Kidney tubule cell (primary cell): ENCODE data around the gene RNF123.

Source experiments
- DNase-seq: peaks from one replicate; pipeline ENCODE4 v3.0.0-alpha.2; 2018; ENCODE audit warnings: low spot score

RNF123 gene

DNA sequence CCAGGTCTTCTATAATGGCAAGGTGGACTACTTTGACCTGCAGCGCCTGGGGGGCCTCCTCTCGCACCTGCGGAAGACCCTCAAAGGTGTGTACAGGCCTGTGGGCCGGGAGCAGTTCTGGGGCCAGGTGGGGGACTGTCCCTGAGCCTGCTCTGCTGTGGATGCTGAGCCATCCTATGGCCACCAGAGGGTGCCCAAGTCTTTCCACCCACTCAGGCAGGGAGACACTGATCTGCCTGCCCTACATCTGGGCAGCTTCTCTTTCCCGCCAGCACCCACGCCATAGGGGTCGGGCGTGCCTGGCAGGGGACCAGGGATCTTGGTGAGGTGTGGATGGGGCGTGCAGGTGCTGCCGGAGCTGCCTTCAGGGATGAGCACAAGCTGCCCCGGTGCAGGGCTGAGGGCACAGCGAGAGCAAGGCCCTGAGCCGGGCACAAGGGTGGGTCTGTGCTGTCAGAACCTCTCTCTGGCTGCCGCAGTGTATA is 14.1 kb downstream of the RNF123 start:
- peak; percentile 68 for DNase-seq

DNA sequence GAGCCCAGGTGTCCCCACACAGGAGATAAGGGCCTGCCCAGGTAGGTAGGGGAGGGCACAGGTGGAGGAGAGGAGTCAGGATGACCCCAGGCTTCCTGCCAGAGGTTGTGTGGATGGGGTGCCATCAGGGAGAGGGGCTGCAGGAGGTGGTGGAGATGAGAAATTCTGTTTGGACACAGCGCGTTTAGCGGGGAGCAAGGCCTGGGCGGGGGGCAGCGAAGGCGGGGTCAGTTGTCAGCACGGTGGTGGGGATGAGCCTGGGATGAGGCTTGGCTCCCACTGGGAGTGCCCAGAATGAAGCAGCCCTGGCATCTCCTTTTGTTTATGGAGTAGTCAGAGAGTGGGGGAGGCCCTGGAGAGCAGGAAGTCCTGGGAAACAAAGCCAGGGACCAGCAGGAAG is 14.6 kb downstream of the RNF123 start:
- DNase-seq: no peak

DNA sequence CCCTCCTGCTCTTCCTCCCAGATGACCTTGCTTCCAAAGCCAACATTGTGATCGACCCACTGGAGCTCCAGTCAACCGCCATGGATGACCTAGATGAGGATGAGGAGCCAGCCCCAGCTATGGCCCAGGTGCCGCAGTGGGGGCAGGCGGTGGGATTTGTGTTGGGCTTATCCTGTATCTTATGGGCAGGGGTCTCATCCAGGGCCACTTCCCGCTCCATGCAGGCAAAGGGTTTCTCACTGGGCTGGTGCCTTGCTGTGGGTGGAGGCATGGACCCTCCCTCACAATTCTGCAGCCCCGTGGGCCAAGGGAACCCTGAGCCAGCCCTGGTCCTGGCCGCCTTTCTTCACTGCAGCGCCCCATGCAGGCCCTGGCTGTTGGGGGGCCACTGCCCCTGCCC is 15.3 kb downstream of the RNF123 start:
- DNase-seq: no peak

DNA sequence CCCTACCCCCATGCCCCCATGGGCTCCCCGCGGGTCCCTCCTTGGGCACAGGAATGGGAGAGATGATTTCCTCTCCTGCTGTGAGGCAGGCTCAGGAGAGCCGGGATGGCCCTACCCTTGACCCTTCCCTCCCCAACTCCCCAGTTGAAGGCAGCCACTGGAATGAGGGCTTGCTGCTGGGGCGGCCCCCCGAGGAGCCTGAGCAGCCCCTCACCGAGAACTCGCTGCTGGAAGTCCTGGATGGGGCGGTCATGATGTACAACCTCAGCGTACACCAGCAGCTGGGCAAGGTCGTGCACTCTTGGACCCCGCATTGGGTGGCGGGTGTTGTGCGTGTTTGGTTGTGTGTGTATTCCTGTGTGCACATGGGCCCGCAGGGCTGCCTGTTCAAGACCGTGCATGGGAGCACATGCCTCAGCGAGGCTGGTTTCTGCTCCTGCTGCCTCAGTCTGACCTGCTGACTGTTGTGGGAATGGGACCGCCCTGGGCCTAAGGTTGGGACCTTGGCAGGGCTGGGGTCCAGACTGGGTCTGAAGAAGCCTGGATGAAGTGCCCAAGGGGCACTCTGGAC is 16.1 kb downstream of the RNF123 start:
- no peak for DNase-seq

DNA sequence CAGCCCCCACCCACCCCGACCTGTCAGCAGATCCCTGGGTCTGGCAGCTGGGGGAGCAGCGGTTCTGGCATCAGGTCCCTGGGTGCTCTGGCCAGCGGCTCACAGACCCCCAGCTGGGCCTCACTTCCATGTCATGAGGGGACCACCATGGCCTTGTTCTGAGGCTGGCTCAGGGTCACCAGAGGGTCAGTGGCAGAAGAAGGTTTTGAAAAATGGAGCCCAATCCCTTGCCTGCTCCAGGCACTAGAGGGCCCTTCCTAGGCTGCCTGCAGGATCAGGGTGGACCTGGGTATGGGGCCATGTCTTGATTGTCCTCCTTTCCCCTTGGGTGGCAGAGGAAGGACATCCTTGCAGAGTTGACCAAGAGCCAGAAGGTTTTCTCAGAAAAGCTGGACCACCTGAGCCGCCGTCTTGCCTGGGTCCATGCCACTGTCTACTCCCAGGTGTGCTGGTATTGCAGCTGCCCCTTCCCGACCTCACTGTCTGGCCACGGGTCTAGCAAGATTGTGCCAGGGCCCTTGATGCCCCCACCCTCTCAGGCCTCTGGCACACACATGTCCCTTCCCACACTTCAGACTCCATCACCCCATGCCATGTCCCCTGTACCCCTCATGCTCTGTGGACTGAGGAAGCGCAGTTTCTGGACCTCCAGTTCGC is 17.2 kb downstream of the RNF123 start:
- DNase-seq: no peak

DNA sequence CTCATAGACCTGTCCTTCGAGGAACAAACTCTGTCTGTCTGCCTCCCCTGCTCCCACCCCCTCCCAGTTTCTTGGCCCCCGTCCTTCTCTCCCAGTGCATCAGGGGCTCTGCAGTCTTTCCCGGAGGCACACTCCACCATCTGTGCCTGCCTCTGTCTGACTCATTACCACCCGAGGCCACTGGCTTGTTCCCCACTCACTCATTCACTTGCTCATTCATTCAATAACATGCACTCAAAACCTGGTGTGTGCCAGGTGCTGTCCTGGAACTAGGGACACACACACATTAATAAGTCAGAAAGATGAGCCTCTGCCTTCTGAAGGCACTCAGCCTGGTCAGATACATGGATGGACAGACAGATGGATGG is 17.7 kb downstream of the RNF123 start:
- peak; percentile 20 for DNase-seq

DNA sequence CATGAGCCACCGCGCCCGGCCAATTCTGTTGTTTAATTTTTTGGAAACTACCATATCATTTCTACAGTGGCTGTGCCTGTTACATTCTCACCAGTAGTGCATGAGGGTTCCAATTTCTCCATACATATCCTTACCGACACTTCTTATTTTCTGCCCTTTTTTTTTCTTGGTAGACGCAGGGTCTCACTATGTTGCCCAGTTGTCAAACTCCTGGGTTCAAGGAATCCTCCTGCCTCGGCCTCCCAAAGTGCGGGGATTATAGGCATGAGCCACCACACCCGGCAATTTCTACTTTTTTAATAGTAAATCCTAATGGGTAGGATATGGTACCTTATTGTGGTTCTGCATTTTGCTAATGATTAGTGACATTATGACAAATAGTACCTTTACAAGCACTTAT is 20.5 kb downstream of the RNF123 start:
- DNase-seq: no peak

DNA sequence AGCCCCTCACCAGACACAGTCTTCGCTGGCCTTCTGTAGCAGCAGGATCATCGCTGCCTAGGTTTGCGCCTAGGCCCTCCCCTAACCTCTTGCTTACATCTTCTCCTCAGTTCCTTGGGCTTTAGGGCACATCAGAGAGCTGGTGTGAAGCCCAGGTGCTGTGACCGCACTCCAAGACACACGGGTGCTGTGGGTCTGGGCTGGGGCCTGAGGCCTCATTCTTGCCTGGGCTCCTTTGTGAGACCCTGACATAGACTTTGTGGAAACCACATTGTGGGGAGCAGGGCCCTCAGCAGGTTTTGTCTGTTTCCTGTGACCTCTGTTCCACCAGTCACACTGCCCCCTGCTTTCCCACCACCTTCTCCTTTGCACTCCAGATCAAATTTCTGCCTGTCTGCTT is 22.1 kb downstream of the RNF123 start:
- no peak for DNase-seq

DNA sequence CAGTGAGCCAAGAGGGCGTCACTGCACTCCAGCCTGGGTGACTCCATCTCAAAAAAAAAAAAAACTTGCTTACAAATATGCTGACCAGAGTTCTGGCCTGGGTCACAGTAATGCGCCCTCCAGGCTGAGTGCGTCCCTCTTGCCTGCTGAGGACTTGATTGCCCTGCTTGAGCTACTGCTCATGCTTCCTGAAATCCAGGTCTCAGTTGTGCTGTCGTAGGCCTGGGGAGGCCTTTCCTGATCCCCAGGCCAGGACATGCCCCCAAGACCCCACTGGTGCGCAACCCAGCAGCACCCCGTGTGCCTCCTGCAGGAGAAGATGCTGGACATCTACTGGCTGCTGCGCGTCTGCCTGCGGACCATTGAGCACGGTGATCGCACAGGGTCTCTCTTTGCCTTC is 22.8 kb downstream of the RNF123 start:
- no peak for DNase-seq

DNA sequence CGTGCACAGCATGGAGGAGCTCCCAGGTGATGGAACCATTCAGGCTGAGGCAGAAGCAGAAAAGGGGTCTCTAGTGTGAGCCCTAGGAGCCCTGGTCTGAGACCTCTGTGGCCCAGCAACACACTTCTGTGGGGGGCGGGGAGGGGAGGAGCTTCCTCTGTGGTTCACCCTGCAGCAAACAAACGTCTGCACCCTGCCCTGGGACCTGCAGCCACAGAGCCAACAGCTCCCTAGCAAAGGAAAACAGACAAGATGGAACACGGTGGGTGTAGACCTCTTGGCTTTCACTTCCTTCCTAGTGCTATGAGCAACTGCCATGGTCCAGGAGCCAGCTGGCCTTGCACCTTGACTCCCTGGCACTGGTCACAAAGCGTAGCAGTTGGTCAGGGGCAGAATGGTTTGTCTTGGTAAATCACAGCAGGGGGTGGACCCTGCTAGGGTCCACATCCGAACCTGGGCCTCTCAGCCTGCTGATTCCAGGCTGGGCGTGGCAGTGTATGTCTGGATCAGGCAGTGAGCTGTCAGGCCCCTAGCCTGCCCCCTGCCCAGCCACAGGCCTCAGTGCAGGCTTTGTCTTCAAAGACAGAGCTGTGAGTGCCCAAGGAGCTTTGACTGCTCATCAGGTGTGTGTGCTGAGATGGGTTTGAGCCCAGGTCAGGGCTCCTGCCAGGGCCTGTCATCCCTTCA is 23.4 kb downstream of the RNF123 start:
- no peak for DNase-seq

DNA sequence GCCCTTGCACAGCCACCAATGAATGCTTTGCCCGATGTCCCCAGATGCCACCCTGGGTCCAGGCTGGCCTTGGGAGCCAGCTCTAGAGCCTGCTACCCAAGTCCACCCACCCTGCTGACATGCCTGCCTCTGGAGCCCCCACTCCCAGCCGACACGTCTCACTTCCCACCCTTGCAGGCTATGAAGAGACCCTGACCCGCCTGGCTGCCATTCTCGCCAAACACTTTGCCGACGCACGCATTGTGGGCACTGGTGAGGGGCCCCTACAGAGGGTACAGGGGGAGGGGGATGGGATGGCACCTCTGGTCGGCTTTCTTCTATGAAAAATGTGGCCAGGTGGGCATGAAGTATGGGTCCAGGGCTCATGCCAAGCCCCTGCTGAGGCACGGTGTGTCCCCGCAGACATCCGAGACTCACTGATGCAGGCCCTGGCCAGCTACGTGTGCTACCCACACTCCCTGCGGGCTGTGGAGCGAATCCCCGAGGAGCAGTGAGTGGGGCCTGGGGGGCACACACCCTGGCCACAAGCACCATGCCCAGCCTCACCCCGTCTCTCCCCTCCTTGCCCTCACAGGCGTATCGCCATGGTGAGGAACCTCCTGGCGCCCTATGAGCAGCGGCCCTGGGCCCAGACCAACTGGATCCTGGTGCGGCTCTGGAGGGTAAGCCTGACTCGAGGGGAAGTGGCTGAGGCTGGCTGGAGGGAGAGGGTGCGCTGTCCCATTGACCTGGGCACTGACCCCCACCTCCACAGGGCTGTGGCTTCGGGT is 24.2 kb downstream of the RNF123 start:
- no peak for DNase-seq

DNA sequence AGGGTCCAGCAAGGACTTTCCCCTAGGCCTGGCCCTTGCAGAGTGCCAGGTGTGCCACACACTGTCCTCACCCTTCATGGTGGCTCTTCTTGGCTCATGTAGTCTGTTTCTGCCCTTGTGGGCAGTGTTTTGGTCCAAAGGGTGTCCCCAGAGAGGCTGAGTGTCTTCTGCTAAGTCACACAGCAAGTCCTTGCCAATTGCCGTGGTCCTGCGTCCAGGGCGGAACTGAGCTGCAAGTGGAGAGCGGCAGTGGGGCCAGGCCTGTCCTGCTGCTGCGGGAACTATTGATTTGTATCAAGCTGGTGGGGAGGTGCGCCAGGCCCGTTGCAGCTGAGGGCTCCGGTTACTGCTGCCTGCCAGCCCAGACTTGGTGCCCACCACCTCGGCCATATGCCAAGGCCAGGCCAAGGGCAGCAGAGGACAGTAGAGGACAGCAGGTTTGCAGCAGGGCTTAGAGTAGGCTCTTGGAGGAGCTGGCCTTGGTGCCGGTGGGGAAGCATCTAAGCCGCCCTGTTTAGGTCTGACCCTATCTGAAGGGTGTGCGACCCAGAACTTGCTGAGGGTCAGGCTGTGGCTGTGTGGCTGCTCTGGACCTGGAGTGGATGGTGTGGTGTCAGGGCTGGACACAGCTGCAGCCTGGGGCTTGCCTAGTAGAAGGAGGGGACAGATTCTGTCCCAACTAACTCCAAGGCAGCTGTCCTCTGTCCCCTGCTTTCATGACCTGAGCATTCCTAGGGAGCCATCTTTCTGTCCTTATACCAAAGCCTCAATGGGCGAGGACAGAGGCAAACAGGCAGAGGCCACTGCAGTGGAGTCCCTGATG is 25.6 kb downstream of the RNF123 start:
- DNase-seq: no peak

DNA sequence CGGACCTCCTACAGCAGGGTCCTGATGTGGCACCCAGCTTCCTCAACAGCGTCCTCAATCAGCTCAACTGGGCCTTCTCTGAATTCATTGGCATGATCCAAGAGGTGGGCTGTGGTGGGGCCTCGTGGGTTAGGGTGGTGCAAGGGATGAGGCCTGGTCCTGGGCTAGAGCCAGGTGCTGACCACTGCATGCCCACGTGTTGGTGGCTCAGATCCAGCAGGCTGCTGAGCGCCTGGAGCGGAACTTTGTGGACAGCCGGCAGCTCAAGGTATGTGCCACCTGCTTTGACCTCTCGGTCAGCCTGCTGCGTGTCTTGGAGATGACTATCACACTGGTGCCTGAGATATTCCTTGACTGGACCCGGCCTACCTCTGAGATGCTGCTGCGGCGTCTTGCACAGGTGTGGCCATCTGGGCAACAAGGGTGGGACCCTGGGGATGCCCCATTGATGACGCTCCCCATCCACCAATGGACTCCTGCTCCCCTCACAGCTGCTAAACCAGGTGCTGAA is 26.3 kb downstream of the RNF123 start:
- peak; percentile 19 for DNase-seq

DNA sequence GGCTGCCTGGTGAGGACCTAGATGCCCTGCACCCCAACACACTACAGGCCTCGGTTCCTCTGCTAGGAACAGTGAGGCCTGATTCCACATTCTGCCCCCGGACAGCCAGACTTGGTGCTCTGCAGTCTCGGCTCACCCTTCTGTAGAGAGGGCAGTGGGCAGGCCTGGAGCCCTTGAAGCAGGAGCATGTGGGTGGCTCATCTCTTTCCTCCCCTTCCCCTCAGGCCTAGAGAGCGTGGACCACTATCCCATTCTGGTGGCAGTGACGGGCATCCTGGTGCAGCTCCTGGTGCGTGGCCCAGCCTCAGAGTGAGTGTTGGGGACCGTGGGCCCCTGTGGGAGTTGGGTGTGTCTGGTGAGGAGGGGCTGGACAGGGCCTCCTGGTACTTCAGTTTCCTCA is 26.8 kb downstream of the RNF123 start:
- DNase-seq: no peak

DNA sequence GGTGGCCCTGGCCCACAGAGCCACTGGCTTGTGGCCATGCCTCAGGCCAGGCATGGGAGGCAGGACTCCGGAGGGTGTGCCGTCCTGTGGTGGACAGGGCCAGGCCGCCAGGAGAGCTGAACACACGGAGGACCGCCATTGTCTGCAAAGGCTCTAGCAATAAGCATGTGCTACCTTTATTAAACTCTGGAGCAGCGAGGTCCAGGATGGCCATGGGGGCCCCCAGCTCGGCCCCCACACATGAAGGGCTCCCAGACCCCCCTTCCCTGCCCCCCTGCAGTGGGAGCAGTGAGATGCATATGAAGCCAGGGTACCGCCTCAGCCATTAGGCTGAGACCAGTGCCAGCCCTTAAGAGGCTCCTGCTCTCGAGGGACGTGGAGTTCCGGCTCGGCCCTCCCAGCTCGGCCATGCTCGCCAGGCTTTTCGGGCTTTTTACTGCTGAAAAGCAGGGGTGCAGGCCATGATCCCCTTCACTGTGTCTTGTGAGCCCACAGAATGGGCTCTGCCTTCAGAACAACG is 27.4 kb downstream of the RNF123 start:
- no peak for DNase-seq

DNA sequence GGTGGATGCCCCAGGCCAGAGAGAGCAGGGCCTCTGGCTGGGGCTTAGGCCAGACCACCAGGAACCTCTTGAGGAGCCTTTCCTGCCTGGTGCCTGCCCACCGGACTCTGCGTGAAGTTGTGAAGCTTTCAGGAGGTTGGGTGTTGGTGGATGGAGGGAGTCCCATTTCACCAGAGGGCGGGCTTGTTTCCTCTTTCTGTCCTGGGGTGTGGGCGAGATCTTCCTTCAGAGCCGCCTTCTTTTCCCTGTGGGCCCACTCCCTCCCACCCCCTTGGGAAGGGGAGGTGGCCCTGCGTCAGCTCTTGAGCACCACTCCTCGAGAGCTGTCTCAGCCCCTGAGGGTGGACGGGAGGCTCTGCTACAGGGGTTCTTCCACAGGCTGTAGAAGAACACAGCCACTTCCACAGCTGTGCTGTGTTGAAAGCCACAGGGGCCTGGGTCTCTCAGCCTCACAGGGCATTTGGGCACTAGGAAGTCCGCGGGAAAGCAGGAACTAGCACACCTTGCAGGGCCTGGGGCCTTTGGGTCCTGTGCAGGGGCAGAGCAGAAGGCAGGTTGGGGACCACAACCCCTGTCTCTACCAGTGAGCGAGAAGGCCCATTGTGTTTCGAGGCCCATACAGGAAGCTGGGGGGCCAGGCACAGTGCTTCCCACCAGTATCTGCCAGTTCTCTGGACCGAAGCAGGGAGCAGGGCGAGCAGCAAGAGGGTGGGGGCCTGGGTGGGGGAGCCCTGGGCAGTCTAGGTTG is 28.0 kb downstream of the RNF123 start:
- no peak for DNase-seq

DNA sequence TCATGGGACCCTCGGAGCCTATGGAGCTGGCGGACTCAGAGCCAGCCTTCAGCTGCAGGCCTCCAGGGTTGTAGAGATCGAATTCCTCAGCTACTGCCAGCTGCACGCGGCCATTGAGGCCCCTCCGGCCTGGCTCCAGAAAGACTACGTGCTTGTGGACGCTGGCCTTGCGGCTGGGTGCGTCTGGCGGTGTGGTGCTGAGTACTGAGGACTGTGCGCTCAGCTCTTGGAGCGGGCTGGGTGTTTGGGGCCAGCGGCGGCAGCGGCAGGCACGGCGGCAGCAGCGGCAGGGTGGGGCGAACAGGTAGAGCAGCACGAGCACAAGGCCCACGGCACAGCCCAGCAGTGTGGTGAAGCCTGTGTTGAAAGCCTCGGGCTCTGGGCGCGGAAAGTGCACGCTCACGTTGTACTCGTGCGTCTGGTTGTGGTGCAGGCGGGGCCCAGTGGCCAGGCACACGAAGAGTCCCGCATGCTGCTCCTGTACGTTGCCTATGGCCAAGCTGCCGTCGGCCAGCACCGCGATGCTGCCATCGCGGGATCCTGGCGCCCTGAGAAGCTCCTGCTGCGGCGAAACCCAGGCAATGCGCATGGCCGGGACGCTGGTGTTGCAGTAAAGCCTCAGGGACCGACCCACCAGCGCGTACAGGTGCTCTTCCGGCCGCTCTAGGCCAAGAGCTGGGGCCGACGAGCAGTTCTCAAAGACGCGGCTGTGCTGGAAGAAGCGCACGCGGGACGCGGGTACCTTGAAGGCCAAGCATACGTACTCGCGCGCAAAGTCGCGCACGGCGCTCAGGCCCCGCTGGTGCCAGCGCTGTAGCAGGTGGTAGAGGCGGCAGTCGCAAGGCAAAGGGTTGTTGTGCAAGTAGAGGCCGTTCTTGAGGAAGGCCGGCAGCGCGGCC is 28.9 kb downstream of the RNF123 start:
- DNase-seq: no peak

DNA sequence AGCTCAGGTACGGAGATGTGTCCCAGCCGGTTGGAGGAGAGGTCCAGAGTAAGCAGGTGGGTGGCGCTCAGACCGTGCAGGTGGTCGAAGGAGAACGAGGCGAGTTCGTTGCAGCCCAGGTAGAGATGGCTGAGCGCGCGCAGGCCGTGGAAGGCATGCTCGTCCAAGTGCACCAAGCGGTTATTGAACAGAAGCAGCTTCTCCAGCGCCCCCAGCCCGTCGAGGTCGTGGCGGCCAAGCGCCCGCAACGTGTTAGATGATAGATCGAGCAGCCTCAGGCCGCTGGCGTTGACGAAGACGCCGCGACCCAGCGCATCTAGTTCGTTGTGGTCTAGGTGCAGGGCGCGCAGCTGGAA is 29.5 kb downstream of the RNF123 start:
- DNase-seq: no peak

DNA sequence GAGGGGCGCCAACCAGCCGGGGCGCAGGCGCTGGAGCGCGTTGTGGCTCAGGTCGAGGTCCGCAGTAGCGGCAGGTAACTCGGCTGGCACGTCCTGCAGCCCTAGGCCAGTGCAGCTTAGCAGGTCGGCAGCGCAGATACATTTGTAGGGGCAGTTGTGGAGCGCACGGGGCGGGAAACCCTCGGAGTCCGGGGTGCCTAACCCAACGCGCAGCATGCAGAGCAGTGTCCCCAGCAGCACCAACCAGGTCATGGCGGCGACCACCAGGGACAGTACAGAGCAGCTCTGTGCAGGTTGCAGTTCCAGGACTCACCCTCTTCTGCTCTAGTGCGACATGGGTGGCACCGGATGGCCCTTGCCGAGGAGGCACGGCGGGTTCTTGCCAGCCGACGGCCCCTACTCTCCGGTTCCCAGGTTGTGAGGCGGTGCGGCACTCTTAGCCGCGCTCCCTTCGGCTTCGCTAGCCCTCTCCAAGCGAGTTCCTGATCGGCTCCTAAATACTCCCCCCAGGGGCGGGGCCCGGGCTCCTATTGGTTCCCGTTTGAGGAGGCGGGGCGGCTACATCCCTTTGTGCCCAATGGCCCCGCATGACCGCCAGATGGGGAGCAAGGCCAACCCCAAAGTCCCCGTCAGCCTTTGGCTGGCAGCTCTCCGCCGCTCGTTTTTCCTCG is 30.0 kb downstream of the RNF123 start, which contains the start of gene AMIGO3:
Gene AMIGO3, minus strand, starts transcription at position 471 of the 671 bp plus-strand sequence. Its CDS starts 219 bp downstream, at position 252.
- DNase-seq: peak; percentile 94
